Measurements from ENCODE around the gene MIA3. TPM values are rescaled to one million over a fixed set of nuclear protein-coding genes. Genes with fewer than 3 reads are reported as not detected.

Gene MIA3, protein sequence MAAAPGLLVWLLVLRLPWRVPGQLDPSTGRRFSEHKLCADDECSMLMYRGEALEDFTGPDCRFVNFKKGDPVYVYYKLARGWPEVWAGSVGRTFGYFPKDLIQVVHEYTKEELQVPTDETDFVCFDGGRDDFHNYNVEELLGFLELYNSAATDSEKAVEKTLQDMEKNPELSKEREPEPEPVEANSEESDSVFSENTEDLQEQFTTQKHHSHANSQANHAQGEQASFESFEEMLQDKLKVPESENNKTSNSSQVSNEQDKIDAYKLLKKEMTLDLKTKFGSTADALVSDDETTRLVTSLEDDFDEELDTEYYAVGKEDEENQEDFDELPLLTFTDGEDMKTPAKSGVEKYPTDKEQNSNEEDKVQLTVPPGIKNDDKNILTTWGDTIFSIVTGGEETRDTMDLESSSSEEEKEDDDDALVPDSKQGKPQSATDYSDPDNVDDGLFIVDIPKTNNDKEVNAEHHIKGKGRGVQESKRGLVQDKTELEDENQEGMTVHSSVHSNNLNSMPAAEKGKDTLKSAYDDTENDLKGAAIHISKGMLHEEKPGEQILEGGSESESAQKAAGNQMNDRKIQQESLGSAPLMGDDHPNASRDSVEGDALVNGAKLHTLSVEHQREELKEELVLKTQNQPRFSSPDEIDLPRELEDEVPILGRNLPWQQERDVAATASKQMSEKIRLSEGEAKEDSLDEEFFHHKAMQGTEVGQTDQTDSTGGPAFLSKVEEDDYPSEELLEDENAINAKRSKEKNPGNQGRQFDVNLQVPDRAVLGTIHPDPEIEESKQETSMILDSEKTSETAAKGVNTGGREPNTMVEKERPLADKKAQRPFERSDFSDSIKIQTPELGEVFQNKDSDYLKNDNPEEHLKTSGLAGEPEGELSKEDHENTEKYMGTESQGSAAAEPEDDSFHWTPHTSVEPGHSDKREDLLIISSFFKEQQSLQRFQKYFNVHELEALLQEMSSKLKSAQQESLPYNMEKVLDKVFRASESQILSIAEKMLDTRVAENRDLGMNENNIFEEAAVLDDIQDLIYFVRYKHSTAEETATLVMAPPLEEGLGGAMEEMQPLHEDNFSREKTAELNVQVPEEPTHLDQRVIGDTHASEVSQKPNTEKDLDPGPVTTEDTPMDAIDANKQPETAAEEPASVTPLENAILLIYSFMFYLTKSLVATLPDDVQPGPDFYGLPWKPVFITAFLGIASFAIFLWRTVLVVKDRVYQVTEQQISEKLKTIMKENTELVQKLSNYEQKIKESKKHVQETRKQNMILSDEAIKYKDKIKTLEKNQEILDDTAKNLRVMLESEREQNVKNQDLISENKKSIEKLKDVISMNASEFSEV (N-terminal part only)
- total RNA-seq (2022; extraction: Qiagen RNA extraction): 17.5 to 25.6 TPM (median 21.1 TPM) in 5 replicates

DNA sequence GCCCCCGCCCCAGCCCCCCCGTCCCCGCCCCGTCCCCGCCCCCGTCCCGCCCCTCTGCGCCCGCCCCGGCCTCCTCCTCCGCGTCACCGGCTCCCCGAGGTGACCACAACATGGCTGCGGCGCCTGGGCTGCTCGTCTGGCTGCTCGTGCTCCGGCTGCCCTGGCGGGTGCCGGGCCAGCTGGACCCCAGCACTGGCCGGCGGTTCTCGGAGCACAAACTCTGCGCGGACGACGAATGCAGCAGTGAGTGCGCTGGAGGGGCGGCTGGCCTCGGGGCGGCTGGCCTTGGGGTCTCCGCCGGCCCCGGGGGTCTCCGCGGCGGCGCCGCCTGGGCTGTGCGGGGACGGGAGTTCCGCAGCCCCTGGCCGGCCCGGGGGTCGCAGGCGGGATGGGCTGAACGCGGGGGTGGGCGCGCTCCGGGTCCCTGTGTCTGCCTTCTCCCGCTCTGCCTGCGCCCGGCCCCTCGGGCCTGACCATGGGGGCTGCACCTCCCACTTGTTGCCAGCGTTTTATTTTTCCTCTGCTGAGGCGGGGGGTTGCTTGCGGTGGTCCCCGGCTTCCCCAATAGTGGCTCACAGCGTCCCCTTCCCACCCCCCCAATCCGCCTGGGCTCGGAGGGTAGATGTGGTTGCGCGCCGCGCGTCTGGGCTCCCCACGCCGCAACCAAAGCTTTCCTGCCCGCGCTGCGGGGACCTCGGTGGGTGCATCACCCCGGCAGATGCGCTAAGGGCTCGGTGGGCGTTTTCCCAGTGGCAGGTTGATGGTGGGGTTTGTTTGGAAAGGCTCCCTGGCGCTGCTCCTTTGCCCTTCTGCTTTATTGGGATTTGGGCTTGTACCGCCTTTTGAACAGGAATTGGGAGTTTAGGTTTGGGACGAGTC is at the start of gene MIA3:
MIA3 (plus strand) TSS at position 97 of the 879 bp plus-strand sequence; CDS start at position 111, 14 bp downstream.

DNA sequence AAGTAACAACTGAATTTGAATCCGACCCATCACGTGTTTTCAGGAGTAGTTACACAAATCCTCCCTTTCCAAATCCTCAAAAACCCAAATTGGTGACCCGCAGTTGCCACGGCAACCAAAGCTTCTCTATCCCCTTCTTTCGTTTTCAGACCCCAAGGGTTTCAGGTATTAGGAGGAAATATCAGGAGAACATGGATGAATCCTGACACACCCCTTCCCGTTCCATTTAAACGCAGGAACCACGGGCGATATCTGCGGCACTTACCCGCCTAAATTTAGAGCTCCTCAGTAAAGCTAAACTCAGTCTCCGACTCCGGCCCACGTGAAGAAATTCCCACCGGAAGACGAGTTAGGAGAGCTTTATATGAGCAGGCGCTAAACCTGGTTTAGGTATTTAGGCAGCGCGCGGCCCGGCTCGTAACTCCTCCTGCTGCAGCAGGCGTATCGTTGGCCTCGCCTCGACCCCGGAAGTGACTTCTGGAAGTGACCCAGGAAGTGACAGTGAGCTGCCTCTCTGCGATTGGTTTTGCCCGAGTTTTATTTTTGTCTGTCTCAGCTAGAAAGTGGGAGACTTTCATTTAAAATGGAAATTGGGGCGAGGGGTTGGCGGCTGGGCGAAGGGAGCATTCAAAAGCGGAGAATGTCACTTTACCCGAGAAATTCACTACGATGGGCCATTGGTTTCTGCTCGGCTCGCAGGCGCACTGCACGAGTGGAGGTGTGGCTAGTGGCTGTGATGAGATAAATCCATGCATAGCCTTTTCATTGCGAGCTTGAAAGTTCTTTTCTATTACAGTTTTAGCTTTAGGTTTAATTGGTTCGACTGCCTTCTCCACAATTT is 28.2 kb upstream of the MIA3 start, which contains the start of gene TAF1A:
TAF1A (minus strand) TSS at position 472 of the 841 bp plus-strand sequence.

DNA sequence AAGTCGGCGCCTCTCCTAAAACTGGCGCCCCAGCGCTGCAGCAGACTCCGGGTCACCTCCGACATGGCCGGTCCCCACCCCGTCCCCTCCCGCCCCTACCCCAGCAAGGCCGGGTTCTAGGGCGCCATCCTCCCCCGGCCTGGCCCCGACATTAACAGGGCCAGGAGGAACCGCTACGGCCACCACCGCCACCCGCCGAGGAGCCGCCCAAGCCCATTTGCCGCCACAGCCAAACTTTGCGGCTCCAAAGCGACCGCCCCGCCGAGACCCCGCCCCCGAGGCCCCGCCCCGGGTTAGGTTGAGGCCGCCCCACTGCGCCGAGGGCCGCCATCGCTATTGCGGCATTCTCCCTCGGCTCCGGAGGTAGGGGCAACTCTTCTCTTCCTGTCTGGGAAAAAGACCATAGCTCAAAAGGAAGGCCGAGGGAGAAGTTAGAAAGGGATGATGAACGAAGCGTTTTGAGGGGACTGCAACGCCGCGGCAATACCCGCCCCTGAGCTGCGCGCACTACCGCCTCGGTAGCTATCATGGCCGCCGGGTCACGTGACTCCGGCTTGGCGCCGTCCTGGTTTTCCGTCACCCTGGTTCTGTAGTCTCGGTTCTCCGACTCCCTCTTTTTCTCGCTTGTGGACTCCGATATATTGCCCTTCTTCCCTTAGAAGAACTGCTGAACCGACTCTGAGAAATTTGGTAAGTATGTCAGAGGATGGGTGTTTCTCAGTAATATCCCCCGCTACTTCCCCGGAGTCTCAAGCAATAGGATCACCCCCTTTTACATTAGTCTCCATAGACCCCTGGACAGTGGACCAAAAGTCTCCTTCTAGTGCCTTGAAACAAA is 94.6 kb downstream of the MIA3 start, which contains the start of the genes AIDA and BROX:
AIDA (minus strand) TSS at position 239 of the 838 bp plus-strand sequence; CDS start at position 65, 174 bp downstream.
BROX (plus strand) TSS at position 312 of the 838 bp plus-strand sequence. CDS start 3,136 bp downstream, outside the sequence.

Other genes with a start within 250 kb of the MIA3 start
- 10.3 to 11.4 TPM (median 10.4 TPM) in 5 replicates for gene HHIPL2, start 70.0 kb upstream of the MIA3 start, total RNA-seq (2022; extraction: Qiagen RNA extraction)
- gene TAF1A, start 28.2 kb upstream of the MIA3 start, total RNA-seq (2022; extraction: Qiagen RNA extraction): 9.5 to 11.7 TPM (median 10.2 TPM) in 5 replicates
- 59.5 to 74.2 TPM (median 67.2 TPM) in 5 replicates for gene AIDA, start 94.4 kb downstream of the MIA3 start, total RNA-seq (2022; extraction: Qiagen RNA extraction)
- 18.2 to 24.2 TPM (median 20.2 TPM) in 5 replicates for gene BROX, start 94.5 kb downstream of the MIA3 start, total RNA-seq (2022; extraction: Qiagen RNA extraction)
- not detected in 5 replicates for gene FAM177B, start 119.1 kb downstream of the MIA3 start, total RNA-seq (2022; extraction: Qiagen RNA extraction)
- gene DISP1, start 196.9 kb downstream of the MIA3 start, total RNA-seq (2022; extraction: Qiagen RNA extraction): 1.6 to 2.0 TPM (median 1.7 TPM) in 5 replicates